ENCODE measurements around the gene LRCOL1. TPM values are rescaled to one million over a fixed set of nuclear protein-coding genes. Genes with fewer than 3 reads are reported as not detected.

Gene LRCOL1
- polyA plus RNA-seq, 2 donors: 0.22 TPM; not detected in 1

- WGBS, 2 donors: 94 to 96% methylated on average over 27 of the region's 27 CpGs
- H3K4me1 ChIP-seq (ENCODE audit: control insufficient read depth in 2 of 2, insufficient read depth in 2 of 2, low read length in 1 of 2): no peaks in the 10 kb centered on the region
- no peak overlapping the region for H3K4me3 ChIP-seq (ENCODE audit: low read depth in 1 of 2, low read length in 2 of 2)
- peaks cover 6 to 49% of the 10 kb centered on the region in 2 donors for H3K36me3 ChIP-seq (ENCODE audit: control insufficient read depth in 2 of 2, insufficient read depth in 2 of 2, low read length in 1 of 2)
- no peaks in the 10 kb centered on the region for H3K9me3 ChIP-seq (ENCODE audit: control insufficient read depth in 2 of 2, insufficient read depth in 1 of 2, low read depth in 1 of 2, low read length in 1 of 2)
- H3K27me3 ChIP-seq (ENCODE audit: control insufficient read depth in 1 of 2, insufficient read depth in 2 of 2, low read length in 2 of 2): no peaks in the 10 kb centered on the region
- H3K27ac ChIP-seq (ENCODE audit: low read depth in 2 of 2, low read length in 1 of 2): no peak overlapping the region
Observed at GRCh38 chr12:132571051-132571450, 39.3 kb downstream of the LRCOL1 start.

- Histone ChIP-seq H3K4me3 (ENCODE audit: low read depth in 1 of 2, low read length in 2 of 2) (no peak overlapping the region), H3K9me3 (ENCODE audit: control insufficient read depth in 2 of 2, insufficient read depth in 1 of 2, low read depth in 1 of 2, low read length in 1 of 2) (no peaks in the 10 kb centered on the region), H3K4me1 (ENCODE audit: control insufficient read depth in 2 of 2, insufficient read depth in 2 of 2, low read length in 1 of 2) (no peaks in the 10 kb centered on the region), H3K27ac (ENCODE audit: low read depth in 2 of 2, low read length in 1 of 2) (no peak overlapping the region), H3K27me3 (ENCODE audit: control insufficient read depth in 1 of 2, insufficient read depth in 2 of 2, low read length in 2 of 2) (no peaks in the 10 kb centered on the region), H3K36me3 (ENCODE audit: control insufficient read depth in 2 of 2, insufficient read depth in 2 of 2, low read length in 1 of 2) (peaks cover 6 to 47% of the 10 kb centered on the region in 2 donors)
- 91 to 93% methylated on average over 26 of the region's 26 CpGs for WGBS, 2 donors
Observed at GRCh38 chr12:132570635-132571034, 39.7 kb downstream of the LRCOL1 start.

GRCh38 chr12:132569856-132570480, 40.4 kb downstream of the LRCOL1 start:
- 95 to 96% methylated on average over 49 to 55 of the region's 55 CpGs for WGBS, 2 donors
- Histone ChIP-seq H3K36me3 (ENCODE audit: control insufficient read depth in 2 of 2, insufficient read depth in 2 of 2, low read length in 1 of 2) (peaks cover 6 to 47% of the 10 kb centered on the region in 2 donors), H3K4me1 (ENCODE audit: control insufficient read depth in 2 of 2, insufficient read depth in 2 of 2, low read length in 1 of 2) (no peaks in the 10 kb centered on the region), H3K27me3 (ENCODE audit: control insufficient read depth in 1 of 2, insufficient read depth in 2 of 2, low read length in 2 of 2) (no peaks in the 10 kb centered on the region), H3K4me3 (ENCODE audit: low read depth in 1 of 2, low read length in 2 of 2) (no peak overlapping the region), H3K9me3 (ENCODE audit: control insufficient read depth in 2 of 2, insufficient read depth in 1 of 2, low read depth in 1 of 2, low read length in 1 of 2) (no peaks in the 10 kb centered on the region), H3K27ac (ENCODE audit: low read depth in 2 of 2, low read length in 1 of 2) (no peak overlapping the region)

GRCh38 chr12:132568826-132569480, 41.4 kb downstream of the LRCOL1 start:
- Histone ChIP-seq H3K4me1 (ENCODE audit: control insufficient read depth in 2 of 2, insufficient read depth in 2 of 2, low read length in 1 of 2) (no peaks in the 10 kb centered on the region), H3K9me3 (ENCODE audit: control insufficient read depth in 2 of 2, insufficient read depth in 1 of 2, low read depth in 1 of 2, low read length in 1 of 2) (no peaks in the 10 kb centered on the region), H3K36me3 (ENCODE audit: control insufficient read depth in 2 of 2, insufficient read depth in 2 of 2, low read length in 1 of 2) (peaks cover 3 to 37% of the 10 kb centered on the region in 2 donors), H3K27ac (ENCODE audit: low read depth in 2 of 2, low read length in 1 of 2) (no peak overlapping the region), H3K4me3 (ENCODE audit: low read depth in 1 of 2, low read length in 2 of 2) (no peak overlapping the region), H3K27me3 (ENCODE audit: control insufficient read depth in 1 of 2, insufficient read depth in 2 of 2, low read length in 2 of 2) (no peaks in the 10 kb centered on the region)
- 88 to 90% methylated on average over 17 of the region's 17 CpGs for WGBS, 2 donors

- Histone ChIP-seq H3K4me3 (ENCODE audit: low read depth in 1 of 2, low read length in 2 of 2) (no peak overlapping the region), H3K36me3 (ENCODE audit: control insufficient read depth in 2 of 2, insufficient read depth in 2 of 2, low read length in 1 of 2) (peaks cover 3 to 33% of the 10 kb centered on the region in 2 donors), H3K27ac (ENCODE audit: low read depth in 2 of 2, low read length in 1 of 2) (no peak overlapping the region), H3K9me3 (ENCODE audit: control insufficient read depth in 2 of 2, insufficient read depth in 1 of 2, low read depth in 1 of 2, low read length in 1 of 2) (no peaks in the 10 kb centered on the region), H3K4me1 (ENCODE audit: control insufficient read depth in 2 of 2, insufficient read depth in 2 of 2, low read length in 1 of 2) (no peaks in the 10 kb centered on the region), H3K27me3 (ENCODE audit: control insufficient read depth in 1 of 2, insufficient read depth in 2 of 2, low read length in 2 of 2) (no peaks in the 10 kb centered on the region)
- WGBS, 2 donors: 92 to 95% methylated on average over 16 of the region's 16 CpGs
Observed at GRCh38 chr12:132568301-132568700, 42.1 kb downstream of the LRCOL1 start.

GRCh38 chr12:132566516-132567131, 43.8 kb downstream of the LRCOL1 start:
- 93% methylated on average over 25 of the region's 25 CpGs for WGBS, 2 donors
- peaks cover 3 to 25% of the 10 kb centered on the region in 2 donors for H3K36me3 ChIP-seq (ENCODE audit: control insufficient read depth in 2 of 2, insufficient read depth in 2 of 2, low read length in 1 of 2)

GRCh38 chr12:132565365-132565764, 45.0 kb downstream of the LRCOL1 start:
- Histone ChIP-seq H3K4me3 (ENCODE audit: low read depth in 1 of 2, low read length in 2 of 2) (no peak overlapping the region), H3K36me3 (ENCODE audit: control insufficient read depth in 2 of 2, insufficient read depth in 2 of 2, low read length in 1 of 2) (peaks cover 3 to 18% of the 10 kb centered on the region in 2 donors), H3K4me1 (ENCODE audit: control insufficient read depth in 2 of 2, insufficient read depth in 2 of 2, low read length in 1 of 2) (peaks cover 0 to 9% of the 10 kb centered on the region in 2 donors), H3K27ac (ENCODE audit: low read depth in 2 of 2, low read length in 1 of 2) (no peak overlapping the region), H3K27me3 (ENCODE audit: control insufficient read depth in 1 of 2, insufficient read depth in 2 of 2, low read length in 2 of 2) (no peaks in the 10 kb centered on the region), H3K9me3 (ENCODE audit: control insufficient read depth in 2 of 2, insufficient read depth in 1 of 2, low read depth in 1 of 2, low read length in 1 of 2) (no peaks in the 10 kb centered on the region)
- WGBS, 2 donors: 91 to 96% methylated on average over 18 of the region's 18 CpGs

More at GRCh38 chr12:132566516-132567131, 43.8 kb downstream of the LRCOL1 start:
- no peaks in the 10 kb centered on the region for H3K4me1 ChIP-seq (ENCODE audit: control insufficient read depth in 2 of 2, insufficient read depth in 2 of 2, low read length in 1 of 2)
- no peak overlapping the region for H3K27ac ChIP-seq (ENCODE audit: low read depth in 2 of 2, low read length in 1 of 2)
- H3K9me3 ChIP-seq (ENCODE audit: control insufficient read depth in 2 of 2, insufficient read depth in 1 of 2, low read depth in 1 of 2, low read length in 1 of 2): no peaks in the 10 kb centered on the region
- no peaks in the 10 kb centered on the region for H3K27me3 ChIP-seq (ENCODE audit: control insufficient read depth in 1 of 2, insufficient read depth in 2 of 2, low read length in 2 of 2)
- no peak overlapping the region for H3K4me3 ChIP-seq (ENCODE audit: low read depth in 1 of 2, low read length in 2 of 2)

- 95 to 98% methylated on average over 19 to 20 of the region's 20 CpGs for WGBS, 2 donors
- Histone ChIP-seq H3K4me1 (ENCODE audit: control insufficient read depth in 2 of 2, insufficient read depth in 2 of 2, low read length in 1 of 2) (peaks cover 0 to 11% of the 10 kb centered on the region in 2 donors), H3K9me3 (ENCODE audit: control insufficient read depth in 2 of 2, insufficient read depth in 1 of 2, low read depth in 1 of 2, low read length in 1 of 2) (no peaks in the 10 kb centered on the region), H3K27me3 (ENCODE audit: control insufficient read depth in 1 of 2, insufficient read depth in 2 of 2, low read length in 2 of 2) (no peaks in the 10 kb centered on the region), H3K27ac (ENCODE audit: low read depth in 2 of 2, low read length in 1 of 2) (no peak overlapping the region), H3K36me3 (ENCODE audit: control insufficient read depth in 2 of 2, insufficient read depth in 2 of 2, low read length in 1 of 2) (peaks cover 3 to 14% of the 10 kb centered on the region in 2 donors), H3K4me3 (ENCODE audit: low read depth in 1 of 2, low read length in 2 of 2) (no peak overlapping the region)
Observed at GRCh38 chr12:132563911-132564310, 46.5 kb downstream of the LRCOL1 start.

- WGBS, 2 donors: 58 to 80% methylated on average over 21 of the region's 21 CpGs
- peaks cover 3 to 9% of the 10 kb centered on the region in 2 donors for H3K36me3 ChIP-seq (ENCODE audit: control insufficient read depth in 2 of 2, insufficient read depth in 2 of 2, low read length in 1 of 2)
Observed at GRCh38 chr12:132562489-132563021, 47.8 kb downstream of the LRCOL1 start.

More at GRCh38 chr12:132562489-132563021, 47.8 kb downstream of the LRCOL1 start:
- Histone ChIP-seq H3K27ac (ENCODE audit: low read depth in 2 of 2, low read length in 1 of 2) (no peak overlapping the region), H3K27me3 (ENCODE audit: control insufficient read depth in 1 of 2, insufficient read depth in 2 of 2, low read length in 2 of 2) (no peaks in the 10 kb centered on the region), H3K4me1 (ENCODE audit: control insufficient read depth in 2 of 2, insufficient read depth in 2 of 2, low read length in 1 of 2) (peaks cover 0 to 14% of the 10 kb centered on the region in 2 donors), H3K9me3 (ENCODE audit: control insufficient read depth in 2 of 2, insufficient read depth in 1 of 2, low read depth in 1 of 2, low read length in 1 of 2) (no peaks in the 10 kb centered on the region), H3K4me3 (ENCODE audit: low read depth in 1 of 2, low read length in 2 of 2) (no peak overlapping the region)
